GM12891 (cell line): Measurements from ENCODE around the gene KIAA1958.

Source experiments
- PAX5 ChIP-seq: IDR thresholded peaks from 2 replicates; pipeline ENCODE4 v1.6.1; 2011; ENCODE audit warnings: low read length, moderate library complexity, mild to moderate bottlenecking; ENCODE audit not compliant: insufficient read depth, severe bottlenecking
- POLR2A ChIP-seq: IDR thresholded peaks from 2 replicates; pipeline ENCODE4 v1.6.1; 2011; ENCODE audit warnings: low read depth, low read length, control low read depth
- POLR2AphosphoS5 ChIP-seq: IDR thresholded peaks from 2 replicates; pipeline ENCODE4 v1.6.1; 2011; ENCODE audit warnings: low read depth, low read length, control low read depth
- TAF1 ChIP-seq: IDR thresholded peaks from 2 replicates; pipeline ENCODE4 v1.6.1; 2011; ENCODE audit warnings: low read depth, low read length, control low read depth

GRCh38 chr9:112527959-112528358, 41.3 kb downstream of the KIAA1958 start:
- TF ChIP-seq POLR2A (no peak), POLR2AphosphoS5 (no peak), PAX5 (no peak), TAF1 (no peak)
